DND-41 (cell line): ENCODE measurements around the gene ALPL.

ENCODE experiments used
- ATAC-seq: fragments of 200-7000 bp; cut with Tn5 transposase; 3 replicates; pipeline ENCODE4 v1.9.1; 2021; ENCODE audit warnings: low read depth; ENCODE audit not compliant: insufficient read depth
- DNase-seq: peaks from one replicate; pipeline ENCODE4 v3.0.0-alpha.2; 2020
- H2AFZ ChIP-seq: 2 replicates; pipeline ENCODE4 v1.6.0; 2012; ENCODE audit warnings: low read depth, low read length
- H3K27ac ChIP-seq: 2 replicates; pipeline ENCODE4 v1.5.1; 2012; ENCODE audit warnings: low read length, inconsistent platforms
- H3K27me3 ChIP-seq: fragments of 200-600 bp; sonication (generic); 2 replicates; pipeline ENCODE4 v1.6.0; 2012; ENCODE audit warnings: low read length, mild to moderate bottlenecking, inconsistent platforms; ENCODE audit not compliant: insufficient read depth, poor library complexity
- H3K36me3 ChIP-seq: 2 replicates; pipeline ENCODE4 v1.5.1; 2012; ENCODE audit warnings: low read length, inconsistent platforms; ENCODE audit not compliant: insufficient read depth
- H3K4me1 ChIP-seq: 2 replicates; pipeline ENCODE4 v1.5.1; 2012; ENCODE audit warnings: mild to moderate bottlenecking, low read length; ENCODE audit not compliant: insufficient read depth
- H3K4me2 ChIP-seq: 2 replicates; pipeline ENCODE4 v1.6.0; 2012; ENCODE audit warnings: mild to moderate bottlenecking, moderate library complexity, low read length, inconsistent platforms; ENCODE audit not compliant: insufficient read depth
- H3K4me3 ChIP-seq, 2 experiments: fragments of 200-600 bp in 1 of 2; shearing (Covaris generic) in 1 of 2; 2 replicates each; pipeline ENCODE4 v1.5.1; 2012 to 2016; ENCODE audit warnings: inconsistent platforms in 2 of 2, low read length in 2 of 2, mild to moderate bottlenecking in 2 of 2, low read depth in 1 of 2, moderate library complexity in 1 of 2
- H3K79me2 ChIP-seq: 2 replicates; pipeline ENCODE4 v1.6.0; 2012; ENCODE audit warnings: low read length, inconsistent platforms; ENCODE audit not compliant: insufficient read depth
- H3K9ac ChIP-seq: 2 replicates; pipeline ENCODE4 v1.6.0; 2012; ENCODE audit warnings: low read depth, mild to moderate bottlenecking, inconsistent platforms, low read length, moderate library complexity
- H3K9me3 ChIP-seq: 2 replicates; pipeline ENCODE4 v1.5.1; 2012; ENCODE audit warnings: low read length, moderate library complexity, mild to moderate bottlenecking, inconsistent platforms; ENCODE audit not compliant: insufficient read depth, severe bottlenecking
- H4K20me1 ChIP-seq: 2 replicates; pipeline ENCODE4 v1.6.0; 2012; ENCODE audit warnings: low read length; ENCODE audit not compliant: insufficient read depth
- CTCF ChIP-seq: IDR thresholded peaks from 2 replicates; pipeline ENCODE4 v1.5.1; 2012; ENCODE audit warnings: borderline replicate concordance, low read length, moderate library complexity, mild to moderate bottlenecking; ENCODE audit not compliant: poor library complexity, severe bottlenecking; ENCODE audit errors: extremely low read depth
- EZH2 ChIP-seq: IDR thresholded peaks from 3 replicates; pipeline ENCODE4 v1.6.1; 2012; ENCODE audit warnings: borderline replicate concordance, low read depth, mild to moderate bottlenecking, moderate library complexity, low read length, inconsistent platforms; ENCODE audit not compliant: severe bottlenecking

ALPL gene

GRCh38 chr1:21541835-21542234 lies 32.6 kb downstream of the ALPL start:
- no peak for DNase-seq
- Histone ChIP-seq H3K36me3 (no peaks in the 10 kb centered on the region), H3K4me1 (no peaks in the 10 kb centered on the region), H3K27me3 (no peaks in the 10 kb centered on the region), H3K9me3 (no peaks in the 10 kb centered on the region), H3K9ac (no peak overlapping the region), H3K4me2 (no peak overlapping the region), H3K4me3 (no peak overlapping the region), H3K79me2 (no peaks in the 10 kb centered on the region), H2AFZ (no peak overlapping the region), H3K27ac (no peak overlapping the region), H4K20me1 (peaks cover 5% of the 10 kb centered on the region; the same call in 1 of the 2 replicates)
- no peak for TF ChIP-seq CTCF
- TF ChIP-seq EZH2 = no peak
- ATAC-seq = no peak

GRCh38 chr1:21543598-21543997 lies 34.4 kb downstream of the ALPL start:
- no peaks in the 10 kb centered on the region for H3K36me3 ChIP-seq
- H3K27me3 ChIP-seq = no peaks in the 10 kb centered on the region
- no peak overlapping the region for H2AFZ ChIP-seq
- H3K4me2 ChIP-seq = no peak overlapping the region
- ATAC-seq = no peak
- no peaks in the 10 kb centered on the region for H3K4me1 ChIP-seq
- no peak overlapping the region for H3K9ac ChIP-seq
- no peak overlapping the region for H3K27ac ChIP-seq
- no peak overlapping the region for H3K4me3 ChIP-seq
- H3K79me2 ChIP-seq = no peaks in the 10 kb centered on the region
- peaks cover 5% of the 10 kb centered on the region; the same call in 1 of the 2 replicates for H4K20me1 ChIP-seq
- no peaks in the 10 kb centered on the region for H3K9me3 ChIP-seq
- no peak for DNase-seq
- no peak for TF ChIP-seq CTCF
- TF ChIP-seq EZH2 = no peak

GRCh38 chr1:21544095-21544494 lies 34.9 kb downstream of the ALPL start:
- H4K20me1 ChIP-seq = peaks cover 5% of the 10 kb centered on the region; the same call in 1 of the 2 replicates
- H3K4me2 ChIP-seq = no peak overlapping the region
- ATAC-seq (no peak), DNase-seq (no peak)
- H3K36me3 ChIP-seq = no peaks in the 10 kb centered on the region
- H3K79me2 ChIP-seq = no peaks in the 10 kb centered on the region
- no peaks in the 10 kb centered on the region for H3K9me3 ChIP-seq
- no peak for TF ChIP-seq CTCF
- TF ChIP-seq EZH2 = no peak
- H3K4me1 ChIP-seq = no peaks in the 10 kb centered on the region
- no peak overlapping the region for H2AFZ ChIP-seq
- no peak overlapping the region for H3K27ac ChIP-seq
- no peak overlapping the region for H3K9ac ChIP-seq
- no peak overlapping the region for H3K4me3 ChIP-seq
- no peaks in the 10 kb centered on the region for H3K27me3 ChIP-seq
